ENCODE results near the gene CLIC3. TPM values are rescaled to one million over a fixed set of nuclear protein-coding genes. Genes with fewer than 3 reads are reported as not detected.
A peak's percentile ranks its signal among the peaks of the same experiment; 100 is the strongest.

CLIC3 gene
- polyA plus RNA-seq, 2 of the 4 experiments (the other 2 are of a cell fraction) = 0.61 to 6.4 TPM

- TF ChIP-seq MAX (IDR thresholded peaks at IDR 0.05) (peak; percentile 76), HOXB5 (CRISPR knock-in tag; IDR thresholded peaks at IDR 0.05) (no peak), MAZ (IDR thresholded peaks at IDR 0.05; ENCODE audit: borderline replicate concordance, low read depth, low read length) (no peak), POLR2AphosphoS2 (conservative IDR thresholded peaks at IDR 0.05; ENCODE audit: low read length) (no peak), FOSL2 (IDR thresholded peaks at IDR 0.05) (no peak), FOSL2 (CRISPR knock-in tag; IDR thresholded peaks at IDR 0.05) (no peak), RNF2 (IDR thresholded peaks at IDR 0.05; ENCODE audit: borderline replicate concordance, low read depth) (no peak), RAD21 (conservative IDR thresholded peaks at IDR 0.05 in 1 of 2, IDR thresholded peaks at IDR 0.05 in 1 of 2) (no peak), ESRRA (IDR thresholded peaks at IDR 0.05; ENCODE audit: borderline replicate concordance, low read length) (no peak), EHF (CRISPR knock-in tag; IDR thresholded peaks at IDR 0.05) (no peak), EP300 (IDR thresholded peaks at IDR 0.05) (no peak), CBX8 (IDR thresholded peaks at IDR 0.05) (no peak), KDM5A (IDR thresholded peaks at IDR 0.05) (no peak), ZNF302 (CRISPR knock-in tag; IDR thresholded peaks at IDR 0.05) (no peak), ZSCAN20 (CRISPR knock-in tag; IDR thresholded peaks at IDR 0.05) (no peak), HOXB13 (CRISPR knock-in tag; IDR thresholded peaks at IDR 0.05; ENCODE audit: low read depth) (no peak), PBX3 (IDR thresholded peaks at IDR 0.05) (no peak), CBX2 (IDR thresholded peaks at IDR 0.05; ENCODE audit: borderline replicate concordance, low read depth) (no peak), HDAC2 (IDR thresholded peaks at IDR 0.05) (no peak), RCOR1 (IDR thresholded peaks at IDR 0.05; ENCODE audit: low read depth, low read length) (no peak), JUNB (IDR thresholded peaks at IDR 0.05) (no peak), ZC3H11A (IDR thresholded peaks at IDR 0.05) (no peak), SMC3 (IDR thresholded peaks at IDR 0.05) (no peak), KDM1A (IDR thresholded peaks at IDR 0.05; ENCODE audit: low read depth) (no peak)
- TF ChIP-seq, protein P1, sequence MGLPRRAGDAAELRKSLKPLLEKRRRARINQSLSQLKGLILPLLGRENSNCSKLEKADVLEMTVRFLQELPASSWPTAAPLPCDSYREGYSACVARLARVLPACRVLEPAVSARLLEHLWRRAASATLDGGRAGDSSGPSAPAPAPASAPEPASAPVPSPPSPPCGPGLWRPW (IDR thresholded peaks at IDR 0.05) = no peak
- TF ChIP-seq, protein P2, sequence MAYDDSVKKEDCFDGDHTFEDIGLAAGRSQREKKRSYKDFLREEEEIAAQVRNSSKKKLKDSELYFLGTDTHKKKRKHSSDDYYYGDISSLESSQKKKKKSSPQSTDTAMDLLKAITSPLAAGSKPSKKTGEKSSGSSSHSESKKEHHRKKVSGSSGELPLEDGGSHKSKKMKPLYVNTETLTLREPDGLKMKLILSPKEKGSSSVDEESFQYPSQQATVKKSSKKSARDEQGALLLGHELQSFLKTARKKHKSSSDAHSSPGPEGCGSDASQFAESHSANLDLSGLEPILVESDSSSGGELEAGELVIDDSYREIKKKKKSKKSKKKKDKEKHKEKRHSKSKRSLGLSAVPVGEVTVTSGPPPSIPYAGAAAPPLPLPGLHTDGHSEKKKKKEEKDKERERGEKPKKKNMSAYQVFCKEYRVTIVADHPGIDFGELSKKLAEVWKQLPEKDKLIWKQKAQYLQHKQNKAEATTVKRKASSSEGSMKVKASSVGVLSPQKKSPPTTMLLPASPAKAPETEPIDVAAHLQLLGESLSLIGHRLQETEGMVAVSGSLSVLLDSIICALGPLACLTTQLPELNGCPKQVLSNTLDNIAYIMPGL (CRISPR knock-in tag; IDR thresholded peaks at IDR 0.05; ENCODE audit: borderline replicate concordance) = no peak
Observed at GRCh38 chr9:136949817-136950655, 46.3 kb downstream of the CLIC3 start (continued).

GRCh38 chr9:136949239-136949816, 47.0 kb downstream of the CLIC3 start:
- POLR2A ChIA-PET = interaction anchor here (1.0 to 1.4 kb wide), 3 partner anchors 9 to 43 kb away, joined by 3 read pairs; partner anchors contain the start of gene PAXX
- H3K9me3 ChIP-seq = no peaks in the 10 kb centered on the region
- 19% methylated on average over 11 of the region's 22 CpGs for WGBS (ENCODE audit: missing lambda C conversion rate)

More at GRCh38 chr9:136949239-136949816, 47.0 kb downstream of the CLIC3 start:
- peak; percentile 12 to 30 for ATAC-seq
- peak overlapping the region; percentile 94 to 98 for H3K27ac ChIP-seq
- TF ChIP-seq POLR2A (IDR thresholded peaks at IDR 0.05; ENCODE audit: low read length) (peak; percentile 20; the same call in 1 of the 2 replicates), EHF (CRISPR knock-in tag; IDR thresholded peaks at IDR 0.05) (no peak)
- no peak for FAIRE-seq
- DNase-seq (ENCODE audit: low read depth in 1 of 2, low spot score in 1 of 2) = no peak
- CTCF ChIA-PET = interaction anchor here (1.0 to 11.3 kb wide), 4 partner anchors 10 to 105 kb away, joined by 3 to 282 read pairs (median 8); partner anchors contain the start of genes ABCA2 and FUT7
- peak overlapping the region; percentile 60 for H3K4me3 ChIP-seq
- peak overlapping the region; percentile 92 for H3K4me2 ChIP-seq
- peaks cover 36% of the 10 kb centered on the region for H3K4me1 ChIP-seq
